GM18502 (cell line): ENCODE data around the gene RUFY2.

ENCODE experiments used
- ATAC-seq: cut with Tn5 transposase; IDR thresholded peaks from one replicate; pipeline ENCODE4 v1.9.1; 2021; ENCODE audit warnings: mild to moderate bottlenecking; ENCODE audit not compliant: unreplicated experiment, poor library complexity

The RUFY2 gene

GRCh38 chr10:68366600-68366999, 40.5 kb downstream of the RUFY2 start:
- no peak for ATAC-seq

GRCh38 chr10:68365611-68366010, 41.5 kb downstream of the RUFY2 start:
- ATAC-seq: no peak

DNA sequence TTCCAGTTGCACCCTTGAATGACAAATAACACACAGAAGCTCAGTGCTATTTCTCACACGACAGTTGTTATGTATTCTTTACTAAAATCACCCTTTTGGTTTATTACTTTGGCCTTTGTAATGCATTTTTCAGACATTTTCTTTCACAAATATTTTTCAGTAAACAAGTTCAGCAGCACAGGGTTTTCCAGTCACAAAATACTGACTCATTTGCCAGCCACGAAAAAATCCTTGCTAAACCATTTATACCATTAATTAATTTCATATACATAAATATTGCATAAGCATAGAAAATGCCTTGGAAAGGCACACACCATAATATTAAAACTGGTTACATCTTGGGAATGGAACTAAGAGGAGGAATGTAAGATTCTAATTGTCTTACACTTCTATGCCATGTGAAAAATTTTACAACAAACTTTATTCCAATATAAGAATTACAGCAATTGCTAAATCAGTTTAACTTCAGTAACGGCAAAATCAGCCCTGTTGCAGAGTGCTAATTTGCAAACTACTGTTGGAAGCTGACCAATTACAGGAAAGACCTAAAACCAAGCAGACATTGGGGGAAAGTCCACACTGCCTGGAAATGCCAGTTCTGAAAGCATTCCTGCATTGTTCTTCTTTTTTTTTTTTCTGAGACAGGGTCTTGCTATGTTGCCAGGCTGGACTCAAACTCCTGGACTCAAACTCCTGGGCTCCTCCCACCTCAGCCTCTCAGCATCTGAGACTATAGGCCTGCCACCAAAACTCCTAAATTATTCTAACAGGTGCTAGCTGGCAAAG, 42.8 kb downstream of the RUFY2 start:
- no peak for ATAC-seq

DNA sequence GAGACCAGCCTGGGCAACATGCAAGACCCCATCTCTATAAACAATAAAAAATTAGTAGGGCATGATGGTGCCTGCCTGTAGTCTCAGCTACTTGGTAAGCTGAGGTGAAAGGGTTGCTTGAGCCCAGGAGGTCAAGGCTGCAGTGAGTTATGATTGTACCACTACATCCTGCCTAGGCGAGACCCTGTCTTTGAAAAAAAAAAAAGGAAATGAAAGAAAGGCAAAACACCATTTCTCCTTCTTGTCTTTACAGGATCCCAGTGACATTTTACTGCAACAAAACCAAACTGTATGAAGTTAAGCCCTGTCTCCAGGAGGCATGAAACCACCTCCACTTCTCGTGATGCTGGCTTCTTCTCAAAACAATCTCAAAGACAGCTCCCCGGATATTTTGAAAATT, 44.5 kb downstream of the RUFY2 start:
- no peak for ATAC-seq

GRCh38 chr10:68359189-68359588, 47.9 kb downstream of the RUFY2 start:
- ATAC-seq: no peak

- no peak for ATAC-seq
Measured at GRCh38 chr10:68353537-68353936, 53.5 kb downstream of the RUFY2 start.

GRCh38 chr10:68348265-68348741, 58.8 kb downstream of the RUFY2 start:
- ATAC-seq: peak; percentile 66

- no peak for ATAC-seq
Measured at GRCh38 chr10:68346774-68347173, 60.3 kb downstream of the RUFY2 start.

GRCh38 chr10:68345621-68346020, 61.5 kb downstream of the RUFY2 start:
- no peak for ATAC-seq

DNA sequence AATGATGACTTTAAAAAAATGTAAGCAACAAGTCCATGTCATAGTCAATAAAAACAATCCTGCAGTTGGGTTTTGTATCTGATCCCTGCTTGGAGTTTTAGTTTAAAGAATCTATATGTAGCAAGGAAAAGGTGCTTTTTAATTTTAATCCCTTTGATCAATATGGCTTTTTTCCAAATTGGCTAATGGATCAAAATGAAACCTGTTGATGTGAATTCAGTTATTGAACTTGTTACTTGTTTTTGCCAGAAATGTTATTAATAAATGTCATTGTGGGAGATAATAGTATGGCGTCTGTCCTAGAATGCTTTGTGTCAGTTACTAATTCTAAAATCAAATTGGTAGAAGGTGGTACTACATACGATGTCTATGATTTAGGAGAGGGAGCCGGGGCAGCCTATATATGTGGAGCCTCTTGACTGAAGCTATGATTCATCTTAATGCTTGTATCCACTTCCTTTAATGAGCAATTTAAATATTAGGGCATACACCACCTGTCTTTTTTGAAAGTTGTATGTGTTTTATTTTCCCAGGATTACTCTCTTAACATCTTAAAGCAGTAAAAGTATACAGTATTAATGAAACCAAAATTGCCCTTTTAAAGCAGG, 64.1 kb downstream of the RUFY2 start:
- ATAC-seq: no peak

DNA sequence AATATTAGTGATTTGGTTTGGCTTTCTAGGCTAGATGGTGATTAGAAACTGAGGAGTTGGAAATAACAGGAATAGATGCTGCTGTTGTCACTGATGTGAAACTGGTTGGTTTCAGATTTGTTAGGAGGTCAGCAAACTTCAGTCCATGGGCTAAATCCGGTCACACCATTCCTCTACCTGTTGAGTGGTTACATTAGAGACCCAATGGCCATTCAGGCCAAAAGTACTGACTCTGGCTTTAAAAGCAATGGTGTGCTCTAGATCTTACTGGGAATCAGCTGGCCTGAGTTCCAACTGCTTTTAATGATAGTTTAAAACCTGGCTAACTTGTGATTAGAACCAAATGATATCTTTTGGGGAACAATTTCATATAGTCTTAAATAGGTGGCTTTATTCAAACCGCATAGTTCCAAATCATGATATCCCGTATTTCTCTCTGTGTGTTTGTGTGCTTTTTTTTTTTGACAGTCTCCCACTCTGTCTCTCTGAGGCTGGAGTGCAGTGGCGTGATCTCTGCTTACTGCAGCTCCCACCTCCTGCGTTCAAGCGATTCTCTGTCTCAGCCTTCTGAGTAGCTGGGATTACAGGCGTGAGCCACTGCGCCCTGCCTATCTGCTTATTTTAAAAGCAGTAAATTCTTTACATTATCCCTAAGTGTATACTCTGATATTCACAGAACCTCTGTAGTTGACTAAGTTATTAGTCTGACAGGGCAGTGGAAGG, 66.6 kb downstream of the RUFY2 start:
- ATAC-seq: no peak

DNA sequence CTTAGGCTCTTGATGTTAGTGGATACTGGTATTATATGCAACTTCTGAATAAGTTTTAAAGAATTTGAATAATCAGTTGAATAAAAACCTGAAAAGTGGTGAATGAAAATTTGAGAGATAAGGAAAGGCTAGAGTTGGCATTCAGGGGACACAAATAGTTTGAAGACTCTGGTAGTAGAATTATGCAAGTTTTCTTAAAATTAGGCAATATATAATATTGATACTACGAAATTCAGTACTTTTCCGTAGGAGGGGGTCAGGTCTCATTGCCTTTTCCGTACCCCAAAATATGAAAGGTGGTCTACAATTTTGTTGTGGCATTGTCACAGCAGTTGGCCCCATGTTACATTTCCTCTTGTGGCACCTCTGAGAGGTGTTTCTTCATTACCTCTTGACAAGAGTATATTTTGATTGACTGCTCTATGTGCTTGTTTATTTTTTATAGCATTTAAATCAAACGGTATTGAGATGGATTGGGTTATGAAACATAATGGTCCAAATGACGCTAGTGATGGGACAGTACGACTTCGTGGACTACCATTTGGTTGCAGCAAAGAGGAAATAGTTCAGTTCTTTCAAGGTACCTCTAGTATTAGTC, 70.2 kb downstream of the RUFY2 start:
- ATAC-seq: no peak

DNA sequence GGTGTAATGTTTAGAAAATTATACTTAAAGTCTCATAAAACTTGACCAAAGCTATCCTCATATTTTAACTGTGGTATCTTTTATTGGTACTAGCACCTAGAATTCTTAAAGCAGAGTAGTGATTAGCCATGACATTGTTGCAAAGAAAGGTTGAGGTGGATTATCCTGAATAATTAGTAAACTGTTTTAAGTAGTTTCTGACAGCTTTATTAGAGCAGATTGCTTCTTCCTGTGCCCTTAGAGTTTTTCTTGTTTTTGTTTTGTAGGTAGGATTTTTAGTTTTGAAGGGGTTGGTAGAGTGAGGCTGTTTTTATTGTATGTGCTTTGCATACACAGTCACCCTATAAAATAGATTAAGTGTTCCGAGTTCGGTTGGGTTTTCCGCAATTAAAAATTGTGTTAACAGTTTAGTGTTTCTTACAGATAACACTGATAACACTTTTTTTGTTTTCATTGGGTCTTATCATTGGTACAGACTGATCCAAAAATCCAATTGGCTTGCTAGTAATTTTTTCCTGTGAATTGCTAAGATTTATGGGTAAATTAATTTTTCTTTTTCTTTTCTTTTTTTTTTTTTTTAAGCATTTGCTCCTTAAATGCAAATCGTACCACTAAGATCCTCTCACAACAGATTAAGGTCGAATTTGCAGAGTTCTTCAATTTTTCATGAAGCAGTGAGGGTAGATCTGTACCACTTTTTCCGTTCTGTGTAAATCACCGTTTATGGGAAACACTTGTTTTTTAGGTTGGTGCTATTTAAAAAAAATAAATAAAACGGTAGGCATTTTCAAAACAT, 72.2 kb downstream of the RUFY2 start:
- no peak for ATAC-seq

- ATAC-seq: no peak
Measured at GRCh38 chr10:68333440-68334431, 73.3 kb downstream of the RUFY2 start.

DNA sequence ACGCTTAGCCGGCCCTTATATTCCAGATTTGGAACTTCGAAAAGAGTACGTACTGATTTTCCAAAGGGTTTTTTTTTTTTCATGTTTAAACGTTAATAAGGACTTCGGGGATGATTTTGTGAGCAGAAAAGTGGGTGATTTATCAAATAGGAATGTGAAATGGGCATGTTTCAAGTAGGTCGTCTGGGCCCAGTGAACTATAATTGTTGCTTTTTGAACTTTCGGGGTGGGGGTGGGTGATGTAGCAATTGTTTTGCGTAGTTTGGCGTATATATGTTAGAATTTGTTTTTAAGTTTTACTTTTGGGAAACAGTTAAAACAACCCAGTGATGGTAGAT, 74.0 kb downstream of the RUFY2 start:
- ATAC-seq: no peak

- peak; percentile 28 for ATAC-seq
Measured at GRCh38 chr10:68332259-68333057, 74.6 kb downstream of the RUFY2 start, which contains the start of gene PBLD. TSS of gene PBLD (minus strand) at chr10:68332928. CDS start at chr10:68306844, 26,084 bp downstream.

- ATAC-seq: peak; percentile 81
Measured at GRCh38 chr10:68331455-68332258, 75.4 kb downstream of the RUFY2 start, which contains the start of gene HNRNPH3. TSS of gene HNRNPH3 (plus strand) at chr10:68332064. CDS start at chr10:68337222, 5,158 bp downstream.
